ENCODE results near the gene MYO3B.

GRCh38 chr2:170152421-170152820 is 25.5 kb upstream of the MYO3B start:
- TF ChIP-seq FOXM1 (IDR thresholded peaks at IDR 0.05; ENCODE audit: low read depth), result no peak
- no peak for TF ChIP-seq SIN3A (IDR thresholded peaks at IDR 0.05; ENCODE audit: borderline replicate concordance, low read depth, low read length)
- TF ChIP-seq, protein P1, sequence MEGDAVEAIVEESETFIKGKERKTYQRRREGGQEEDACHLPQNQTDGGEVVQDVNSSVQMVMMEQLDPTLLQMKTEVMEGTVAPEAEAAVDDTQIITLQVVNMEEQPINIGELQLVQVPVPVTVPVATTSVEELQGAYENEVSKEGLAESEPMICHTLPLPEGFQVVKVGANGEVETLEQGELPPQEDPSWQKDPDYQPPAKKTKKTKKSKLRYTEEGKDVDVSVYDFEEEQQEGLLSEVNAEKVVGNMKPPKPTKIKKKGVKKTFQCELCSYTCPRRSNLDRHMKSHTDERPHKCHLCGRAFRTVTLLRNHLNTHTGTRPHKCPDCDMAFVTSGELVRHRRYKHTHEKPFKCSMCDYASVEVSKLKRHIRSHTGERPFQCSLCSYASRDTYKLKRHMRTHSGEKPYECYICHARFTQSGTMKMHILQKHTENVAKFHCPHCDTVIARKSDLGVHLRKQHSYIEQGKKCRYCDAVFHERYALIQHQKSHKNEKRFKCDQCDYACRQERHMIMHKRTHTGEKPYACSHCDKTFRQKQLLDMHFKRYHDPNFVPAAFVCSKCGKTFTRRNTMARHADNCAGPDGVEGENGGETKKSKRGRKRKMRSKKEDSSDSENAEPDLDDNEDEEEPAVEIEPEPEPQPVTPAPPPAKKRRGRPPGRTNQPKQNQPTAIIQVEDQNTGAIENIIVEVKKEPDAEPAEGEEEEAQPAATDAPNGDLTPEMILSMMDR (IDR thresholded peaks at IDR 0.05), result no peak
- TF ChIP-seq EZH2phosphoT487 (IDR thresholded peaks at IDR 0.05; ENCODE audit: borderline replicate concordance, low read depth), result no peak
- TF ChIP-seq CHD2 (IDR thresholded peaks at IDR 0.05; ENCODE audit: low read length, partially characterized antibody), result no peak
- TF ChIP-seq REST (IDR thresholded peaks at IDR 0.05; ENCODE audit: low read depth, low read length), result no peak
- TF ChIP-seq, protein P2, sequence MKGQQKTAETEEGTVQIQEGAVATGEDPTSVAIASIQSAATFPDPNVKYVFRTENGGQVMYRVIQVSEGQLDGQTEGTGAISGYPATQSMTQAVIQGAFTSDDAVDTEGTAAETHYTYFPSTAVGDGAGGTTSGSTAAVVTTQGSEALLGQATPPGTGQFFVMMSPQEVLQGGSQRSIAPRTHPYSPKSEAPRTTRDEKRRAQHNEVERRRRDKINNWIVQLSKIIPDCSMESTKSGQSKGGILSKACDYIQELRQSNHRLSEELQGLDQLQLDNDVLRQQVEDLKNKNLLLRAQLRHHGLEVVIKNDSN (IDR thresholded peaks at IDR 0.05; ENCODE audit: borderline replicate concordance, low read depth), result no peak
- TF ChIP-seq EP300 (IDR thresholded peaks at IDR 0.05; ENCODE audit: borderline replicate concordance in 1 of 2, low read depth in 1 of 2, low read length in 1 of 2), result no peak
- TF ChIP-seq, protein P3, sequence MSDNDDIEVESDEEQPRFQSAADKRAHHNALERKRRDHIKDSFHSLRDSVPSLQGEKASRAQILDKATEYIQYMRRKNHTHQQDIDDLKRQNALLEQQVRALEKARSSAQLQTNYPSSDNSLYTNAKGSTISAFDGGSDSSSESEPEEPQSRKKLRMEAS (IDR thresholded peaks at IDR 0.05; ENCODE audit: low read depth), result no peak
- no peak for TF ChIP-seq USF2 (IDR thresholded peaks at IDR 0.05; ENCODE audit: borderline replicate concordance, low read depth, low read length)
- TF ChIP-seq RAD21 (IDR thresholded peaks at IDR 0.05; ENCODE audit: low read length), result no peak

All from SK-N-SH (cell line).